GM21723 (cell line): ENCODE data around the gene MORC1.
"Not testable (repeated sequence)": the region's sequence is repeated elsewhere in the genome, so short reads cannot be mapped to it uniquely, and the experiment has no call there.

Experiments used
- ATAC-seq: cut with Tn5 transposase; IDR thresholded peaks from one replicate; pipeline ENCODE4 v1.9.1; 2021; ENCODE audit warnings: mild to moderate bottlenecking, moderate library complexity; ENCODE audit not compliant: unreplicated experiment

Gene MORC1, protein sequence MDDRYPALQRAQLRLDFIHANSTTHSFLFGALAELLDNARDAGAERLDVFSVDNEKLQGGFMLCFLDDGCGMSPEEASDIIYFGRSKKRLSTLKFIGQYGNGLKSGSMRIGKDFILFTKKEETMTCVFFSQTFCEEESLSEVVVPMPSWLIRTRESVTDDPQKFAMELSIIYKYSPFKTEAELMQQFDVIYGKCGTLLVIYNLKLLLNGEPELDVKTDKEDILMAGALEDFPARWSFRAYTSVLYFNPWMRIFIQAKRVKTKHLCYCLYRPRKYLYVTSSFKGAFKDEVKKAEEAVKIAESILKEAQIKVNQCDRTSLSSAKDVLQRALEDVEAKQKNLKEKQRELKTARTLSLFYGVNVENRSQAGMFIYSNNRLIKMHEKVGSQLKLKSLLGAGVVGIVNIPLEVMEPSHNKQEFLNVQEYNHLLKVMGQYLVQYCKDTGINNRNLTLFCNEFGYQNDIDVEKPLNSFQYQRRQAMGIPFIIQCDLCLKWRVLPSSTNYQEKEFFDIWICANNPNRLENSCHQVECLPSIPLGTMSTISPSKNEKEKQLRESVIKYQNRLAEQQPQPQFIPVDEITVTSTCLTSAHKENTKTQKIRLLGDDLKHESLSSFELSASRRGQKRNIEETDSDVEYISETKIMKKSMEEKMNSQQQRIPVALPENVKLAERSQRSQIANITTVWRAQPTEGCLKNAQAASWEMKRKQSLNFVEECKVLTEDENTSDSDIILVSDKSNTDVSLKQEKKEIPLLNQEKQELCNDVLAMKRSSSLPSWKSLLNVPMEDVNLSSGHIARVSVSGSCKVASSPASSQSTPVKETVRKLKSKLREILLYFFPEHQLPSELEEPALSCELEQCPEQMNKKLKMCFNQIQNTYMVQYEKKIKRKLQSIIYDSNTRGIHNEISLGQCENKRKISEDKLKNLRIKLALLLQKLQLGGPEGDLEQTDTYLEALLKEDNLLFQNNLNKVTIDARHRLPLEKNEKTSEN

DNA sequence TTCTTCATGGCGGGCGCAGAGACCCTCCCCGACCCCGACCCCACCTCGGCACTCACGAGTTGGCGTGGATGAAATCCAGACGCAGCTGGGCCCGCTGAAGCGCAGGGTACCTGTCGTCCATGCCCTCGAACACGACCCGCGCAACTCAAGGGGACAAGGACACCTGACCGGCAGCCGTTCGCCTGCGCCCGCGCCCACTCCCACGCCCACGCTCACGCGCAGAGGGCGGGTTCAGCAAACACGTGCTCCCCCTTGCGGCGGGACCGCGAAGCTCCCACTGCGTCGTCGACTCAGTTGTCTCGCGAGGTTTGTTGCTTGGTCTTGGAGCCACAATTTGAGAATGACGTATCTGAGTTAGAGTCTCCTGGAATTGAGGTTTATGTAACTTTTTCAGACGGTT lies at the start of gene MORC1:
TSS of gene MORC1 (minus strand) at position 196 of the 400 bp plus-strand sequence. CDS start at position 121, 75 bp downstream.
- no peak for ATAC-seq

DNA sequence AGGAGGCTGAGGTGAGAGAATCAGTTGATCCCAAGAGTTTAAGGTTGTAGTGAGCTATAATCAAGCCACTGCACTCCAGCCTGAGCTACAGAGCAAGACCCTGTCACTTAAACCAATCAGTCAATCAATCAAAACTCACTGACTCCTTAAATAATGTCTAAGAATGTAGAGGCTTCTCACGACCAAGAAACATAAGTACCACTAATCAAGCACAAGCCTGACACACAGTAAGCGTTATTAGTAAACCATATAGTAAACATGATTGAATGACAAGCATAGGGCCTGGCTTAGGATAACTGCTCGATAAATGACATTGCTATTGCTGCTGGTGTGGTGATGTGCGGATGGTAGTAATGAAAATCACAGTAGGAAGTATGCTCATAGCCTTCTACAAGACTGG lies 48.0 kb upstream of the MORC1 start:
- no peak for ATAC-seq

DNA sequence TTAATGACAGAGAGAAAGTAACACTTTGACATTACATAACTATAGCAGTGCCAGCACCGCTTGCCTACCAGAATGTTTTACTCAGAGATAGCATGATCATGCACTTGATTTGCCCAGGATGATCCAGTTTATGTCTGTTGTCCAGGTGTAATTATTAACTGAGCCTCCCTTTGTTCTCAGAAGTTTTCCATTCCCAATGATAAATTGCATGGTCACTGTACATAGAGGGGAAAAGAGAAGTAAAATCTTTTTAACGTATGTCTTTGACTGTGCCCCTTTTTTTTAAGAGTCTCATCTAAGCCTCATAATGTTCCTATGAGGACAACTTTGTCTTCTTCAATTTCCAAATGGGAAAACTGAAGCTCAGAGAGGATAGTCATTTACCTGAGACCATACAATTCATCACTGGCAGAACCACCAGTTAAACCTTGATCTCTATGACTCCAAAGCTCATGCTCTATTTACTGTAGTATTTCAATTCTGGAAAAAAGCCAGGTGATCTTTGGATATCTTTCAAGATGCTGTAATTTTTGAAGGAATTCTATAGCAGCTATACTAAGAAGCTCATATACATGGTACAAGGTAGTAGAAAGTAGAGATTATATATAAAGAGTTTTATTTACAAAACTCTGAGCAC lies 43.7 kb upstream of the MORC1 start:
- no peak for ATAC-seq

DNA sequence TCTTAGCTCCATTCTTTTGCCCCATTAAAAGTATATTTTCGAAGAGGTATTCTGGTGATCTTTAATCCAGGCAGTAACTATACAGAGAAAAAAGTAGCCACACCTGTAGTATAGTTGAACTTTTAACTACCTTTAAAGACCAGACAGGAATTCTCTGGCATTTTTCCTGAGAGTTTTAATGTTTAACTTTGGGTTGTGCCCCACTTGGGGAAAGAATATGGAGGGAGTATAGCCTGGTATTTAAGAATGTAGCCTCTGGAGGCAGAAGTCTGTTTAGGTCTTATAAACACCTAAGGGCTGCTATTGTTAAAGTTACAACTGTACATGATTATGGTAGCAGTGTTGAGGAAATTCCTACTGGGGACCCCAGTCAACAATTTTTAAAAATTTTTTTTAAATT lies 37.9 kb upstream of the MORC1 start:
- no peak for ATAC-seq

DNA sequence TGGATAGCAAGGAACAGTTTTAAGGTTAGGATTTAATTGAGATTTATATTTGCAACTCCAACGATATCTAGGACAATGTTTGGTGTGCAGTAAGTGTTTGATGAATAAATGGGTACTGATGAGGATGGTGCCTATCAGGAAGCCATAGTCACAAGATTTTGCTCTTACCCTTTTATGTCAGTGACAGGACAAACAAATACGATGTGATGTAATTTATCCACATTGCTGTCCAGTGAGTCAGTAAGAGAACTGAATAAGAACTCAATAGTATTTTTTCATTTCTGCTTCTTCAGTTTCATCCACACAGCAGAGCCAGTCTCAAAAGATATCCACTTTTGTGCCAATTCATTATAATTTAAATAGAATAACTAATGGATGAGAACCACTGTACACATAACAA lies 37.0 kb upstream of the MORC1 start:
- ATAC-seq = no peak

DNA sequence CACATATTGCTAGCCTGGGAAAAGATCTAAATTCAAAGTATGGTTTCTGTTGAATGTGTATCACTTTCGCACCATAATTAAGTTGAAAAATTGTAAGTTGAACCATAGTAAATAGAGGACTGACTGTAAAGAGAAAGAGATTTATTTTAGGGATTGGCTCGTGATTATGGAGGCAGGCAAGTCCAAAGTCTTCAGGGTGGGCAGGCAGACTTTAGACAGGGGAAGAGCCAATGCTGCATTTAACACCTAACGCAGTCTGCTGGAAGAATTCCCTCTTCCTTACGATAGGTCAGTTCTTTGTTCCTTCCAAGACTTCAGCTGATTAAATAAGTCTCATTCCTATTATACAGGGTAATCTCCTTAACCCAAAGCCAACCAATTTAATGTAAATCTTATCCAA lies 34.4 kb upstream of the MORC1 start:
- ATAC-seq = no peak

DNA sequence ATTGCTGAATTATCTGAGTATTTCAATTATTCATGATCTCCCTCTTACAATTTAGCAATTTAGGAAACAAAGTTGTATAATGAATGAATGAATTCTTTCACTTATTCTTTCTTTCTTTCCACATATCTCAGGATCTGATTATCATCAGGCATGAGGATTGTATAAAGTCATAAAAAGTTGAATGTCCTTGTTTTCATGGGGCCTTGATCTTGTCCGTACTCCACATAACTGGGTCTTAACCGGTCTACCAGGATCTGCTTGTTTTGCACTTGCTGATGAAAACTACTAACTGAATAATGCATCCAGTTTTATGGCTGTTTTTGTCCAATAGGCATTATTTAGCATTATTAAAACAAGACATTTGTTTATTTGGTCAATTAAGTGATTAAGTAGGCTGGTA lies 31.1 kb upstream of the MORC1 start:
- ATAC-seq = no peak

DNA sequence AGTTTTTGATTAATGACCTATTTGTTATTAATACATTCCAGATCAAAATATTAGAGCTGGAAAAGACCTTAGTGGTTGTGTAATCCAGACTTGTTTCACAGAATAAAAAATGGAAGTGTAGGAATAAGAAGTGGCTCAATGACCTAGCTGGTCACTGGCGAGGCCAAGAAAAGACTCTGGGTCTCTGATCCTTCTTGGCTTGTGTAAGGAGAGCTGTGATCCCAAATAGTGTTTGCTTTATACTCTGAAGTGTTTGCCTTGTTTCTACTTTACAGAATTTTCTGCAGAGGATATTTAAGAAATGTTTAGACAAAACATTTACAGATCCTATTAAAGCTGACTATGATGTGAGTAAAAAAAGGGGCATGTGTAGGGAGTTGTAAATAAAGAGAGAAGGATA lies 25.7 kb upstream of the MORC1 start:
- ATAC-seq = no peak

DNA sequence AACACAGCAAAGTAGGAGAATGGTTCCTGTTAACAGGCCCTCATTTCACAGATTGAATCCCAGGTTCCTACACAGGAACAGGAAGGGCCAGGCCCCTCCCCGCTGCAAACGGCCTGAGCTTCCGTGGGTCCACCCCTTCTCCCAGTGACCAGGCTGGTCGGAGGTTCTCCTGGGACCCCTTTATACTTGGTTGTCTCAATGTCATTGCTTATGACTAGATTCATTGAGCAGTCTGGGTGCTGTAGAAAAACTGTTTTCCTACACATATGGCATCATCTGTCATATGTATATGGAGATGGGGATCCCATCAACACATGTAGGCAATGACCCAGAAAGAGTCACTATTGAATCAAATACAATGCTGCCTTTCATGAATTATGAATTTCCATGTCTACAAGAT lies 22.4 kb upstream of the MORC1 start:
- no peak for ATAC-seq

DNA sequence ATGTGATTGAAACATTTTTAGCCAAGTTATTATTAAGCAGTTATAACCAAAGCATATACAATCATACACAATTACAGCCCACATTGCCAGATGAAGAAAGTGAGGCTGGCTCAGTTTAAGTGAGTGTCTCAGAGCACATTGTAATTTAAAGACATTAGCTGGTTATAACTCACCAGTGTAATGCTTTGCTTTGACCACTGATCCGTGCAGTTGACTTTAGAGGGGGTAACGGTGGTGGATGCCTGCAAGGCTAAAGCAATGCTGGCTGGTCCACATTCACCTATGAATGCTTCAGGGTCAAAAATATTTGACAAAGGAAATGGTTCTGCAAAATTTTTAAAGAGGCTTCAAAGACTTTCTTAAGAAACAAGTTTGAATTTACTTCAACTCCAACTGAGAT lies 19.8 kb upstream of the MORC1 start:
- no peak for ATAC-seq

DNA sequence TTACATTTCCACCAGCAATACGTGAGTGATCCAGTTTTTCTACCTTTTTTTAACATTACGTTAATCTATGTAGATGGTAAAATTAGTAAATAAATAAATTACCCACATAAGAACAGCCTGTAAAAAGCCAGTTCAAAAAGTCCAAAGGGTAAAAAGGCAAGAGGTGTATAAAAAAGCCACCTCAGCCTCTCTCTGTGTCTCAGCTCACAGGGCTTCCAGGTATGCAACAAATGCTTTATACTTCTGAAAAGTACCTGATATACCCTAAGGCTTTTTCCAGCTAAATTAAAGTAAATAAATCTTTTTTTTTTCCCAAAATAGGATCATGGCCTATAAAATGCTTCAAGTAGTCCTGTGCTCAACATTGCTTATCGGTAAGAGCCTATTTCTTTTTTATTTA lies 18.6 kb upstream of the MORC1 start, which contains the start of gene C3orf85:
TSS of gene C3orf85 (plus strand) at position 197 of the 400 bp plus-strand sequence. CDS start at position 326, 129 bp downstream.
- ATAC-seq = no peak

DNA sequence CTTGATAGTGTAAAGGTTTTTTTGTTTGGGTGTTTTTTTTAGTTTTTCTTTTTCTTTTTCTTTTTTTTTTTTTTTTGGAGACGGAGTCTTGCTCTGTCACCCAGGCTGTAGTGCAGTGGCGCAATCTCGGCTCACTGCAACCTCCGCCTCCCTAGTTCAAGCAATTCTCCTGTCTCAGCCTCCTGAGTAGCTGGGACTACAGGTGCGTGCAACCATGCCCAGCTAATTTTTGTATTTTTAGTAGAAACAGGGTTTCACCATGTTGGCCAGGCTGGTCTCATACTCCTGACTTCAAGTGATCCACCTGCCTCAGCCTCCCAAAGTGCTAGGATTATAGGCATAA lies 15.5 kb upstream of the MORC1 start:
- ATAC-seq = not testable (repeated sequence)

DNA sequence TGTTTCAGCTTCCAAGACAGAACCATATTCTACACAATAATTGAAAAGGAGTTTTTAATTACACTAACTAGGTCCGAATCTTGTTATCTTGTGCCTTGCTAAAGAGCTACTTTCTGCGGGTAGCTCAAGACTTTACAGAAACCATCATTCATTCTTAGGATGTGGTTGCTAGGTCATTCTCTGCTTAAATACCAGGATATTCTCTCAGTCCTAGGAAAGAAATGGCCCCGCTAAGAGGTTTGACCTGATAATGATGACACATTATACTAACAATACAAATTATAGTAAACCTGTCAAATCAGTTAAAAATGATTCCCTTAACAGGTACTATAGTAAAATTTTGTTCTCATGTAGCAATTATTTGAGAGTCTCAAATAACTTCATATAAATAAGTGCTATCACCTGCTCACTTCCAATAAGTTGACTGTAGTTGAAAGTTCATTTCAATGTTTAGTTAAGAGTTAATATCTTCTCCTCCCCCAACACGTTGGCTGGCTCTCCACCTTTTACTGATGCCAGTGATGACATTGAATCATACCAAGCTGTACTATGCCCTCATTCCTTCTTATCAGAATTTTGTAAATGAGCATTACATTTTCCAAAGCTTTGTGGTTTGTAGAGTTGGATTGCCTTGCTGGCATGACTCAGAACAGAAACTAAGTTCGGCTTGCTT lies 15.0 kb upstream of the MORC1 start:
- no peak for ATAC-seq

DNA sequence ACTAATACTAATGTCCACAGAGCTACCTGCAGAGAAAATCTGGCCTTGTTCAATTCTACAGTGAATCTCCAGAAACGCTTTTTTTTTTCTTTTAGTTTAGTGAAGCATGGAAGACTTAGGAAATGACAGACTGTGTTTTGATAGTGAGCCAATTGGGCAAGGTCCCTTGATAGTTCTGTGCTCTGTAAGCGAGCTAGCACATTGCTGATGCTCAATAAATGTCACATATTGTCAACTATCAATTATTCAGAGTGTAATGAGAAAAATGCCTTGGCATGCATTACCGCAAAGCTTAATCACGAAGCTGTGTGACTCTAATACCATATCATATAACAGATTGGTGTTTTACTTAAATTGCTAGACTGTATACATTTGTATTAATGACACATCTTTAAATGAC lies 13.3 kb upstream of the MORC1 start:
- no peak for ATAC-seq

DNA sequence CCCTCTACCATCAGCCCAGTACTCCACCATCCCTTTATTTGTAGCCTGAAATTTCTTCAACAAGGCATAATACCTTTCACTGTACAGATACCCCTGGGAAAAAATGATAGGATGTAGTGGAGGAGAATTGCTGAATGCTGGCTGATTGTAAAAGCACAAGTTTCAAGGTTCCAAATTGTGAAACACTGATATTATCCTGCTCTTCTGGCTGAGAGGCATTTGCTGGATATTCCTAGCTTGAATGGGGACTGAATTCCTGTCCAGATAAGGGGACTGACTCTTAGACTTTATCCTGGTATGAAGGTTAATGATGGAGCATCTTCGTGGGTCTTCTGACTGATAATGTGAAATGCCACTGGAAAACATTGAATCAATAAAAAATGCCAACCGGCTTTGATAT lies 9.6 kb upstream of the MORC1 start:
- no peak for ATAC-seq

DNA sequence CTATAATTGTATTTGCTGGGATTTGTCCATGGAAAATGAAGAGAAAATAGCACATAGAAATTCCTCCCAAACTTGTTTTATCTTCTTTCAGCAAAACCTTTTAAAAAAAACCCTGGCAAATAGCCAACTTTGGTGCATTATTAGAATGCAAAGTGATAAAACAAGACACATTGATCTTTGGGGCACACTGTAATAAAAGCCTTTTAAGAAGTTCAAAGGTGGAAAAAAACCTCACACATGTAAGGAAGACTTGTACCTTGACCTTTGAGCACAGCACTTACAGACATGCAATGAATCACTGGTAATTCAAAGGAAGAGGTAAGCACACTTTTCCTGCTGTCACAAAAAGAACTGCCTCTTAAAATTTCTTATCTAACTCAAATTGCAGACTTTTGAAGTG lies 8.0 kb upstream of the MORC1 start:
- no peak for ATAC-seq

DNA sequence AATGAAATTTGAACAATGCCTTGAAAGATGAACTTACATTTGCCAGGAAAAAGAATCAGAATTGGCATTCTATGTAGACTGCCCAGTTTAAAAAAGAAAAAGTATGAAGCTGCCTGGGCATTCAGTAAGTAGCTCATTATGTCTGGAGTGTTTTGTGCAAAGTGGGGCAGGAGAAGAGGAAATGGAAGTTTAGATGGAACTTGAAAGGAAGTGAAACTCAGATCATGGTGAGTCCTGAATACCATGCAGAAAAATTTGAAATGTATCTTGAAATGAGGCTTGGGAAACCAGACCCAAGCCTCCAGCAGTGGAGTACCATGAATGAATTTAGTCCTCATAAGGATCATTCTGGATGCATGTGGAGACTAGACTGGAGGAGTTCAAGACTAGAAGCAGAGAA lies 4.8 kb upstream of the MORC1 start:
- ATAC-seq = no peak

DNA sequence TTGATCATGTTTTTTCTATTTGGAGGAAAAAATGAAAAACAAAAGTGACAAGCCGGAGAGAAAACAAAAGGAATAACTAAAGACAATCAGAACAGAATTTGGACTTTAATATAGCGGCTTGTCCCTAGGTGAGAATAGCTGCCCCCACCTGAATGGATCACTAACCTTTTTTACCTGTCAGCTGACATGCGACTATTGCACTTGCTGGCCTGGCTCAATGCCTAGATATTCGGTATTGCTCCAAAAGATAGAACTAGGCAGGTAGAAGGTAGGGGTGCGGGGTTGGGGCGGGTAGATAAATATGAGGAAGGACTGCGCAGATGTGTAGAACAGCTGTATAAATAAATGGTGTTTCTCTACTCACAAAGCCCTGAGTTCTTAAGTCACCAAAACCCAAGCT lies 650 bp upstream of the MORC1 start:
- no peak for ATAC-seq

DNA sequence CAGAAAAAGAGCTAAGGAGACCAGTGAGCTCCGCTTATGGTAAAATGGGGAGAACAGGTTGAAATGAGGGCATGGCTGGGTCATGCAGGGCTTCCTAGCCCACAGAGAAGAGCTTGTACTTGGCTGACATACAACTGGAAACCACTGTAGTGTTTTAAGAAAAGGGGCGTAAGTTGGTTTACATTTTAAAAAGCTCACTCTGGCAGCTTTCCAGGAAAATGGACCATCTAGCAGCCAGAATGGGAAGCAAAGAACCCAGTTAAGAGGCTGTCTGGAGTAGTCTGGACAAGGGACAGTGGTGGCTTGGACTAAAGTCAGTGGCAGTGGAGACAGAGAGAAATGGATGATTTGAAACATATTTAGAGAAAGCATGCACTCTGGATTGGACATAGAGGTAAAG lies 1.9 kb downstream of the MORC1 start:
- no peak for ATAC-seq

DNA sequence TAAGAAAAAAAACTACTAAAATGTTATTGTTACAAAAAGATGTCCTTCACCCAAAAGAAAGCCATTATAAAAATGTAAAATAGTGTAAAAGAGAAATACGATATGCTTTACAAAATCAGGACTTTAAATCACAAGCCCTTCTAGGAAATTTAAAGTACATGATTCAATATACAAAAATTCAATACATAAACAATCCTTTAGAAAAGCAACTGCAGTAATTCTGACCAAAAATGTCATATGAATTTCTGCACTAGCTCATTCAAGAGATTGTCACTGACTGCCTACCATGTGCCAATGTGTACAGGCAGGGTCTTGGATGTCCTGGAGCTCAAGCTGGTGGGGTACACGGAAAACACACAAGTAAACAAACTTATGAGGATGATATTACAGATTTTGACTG lies 2.5 kb downstream of the MORC1 start:
- ATAC-seq = no peak

DNA sequence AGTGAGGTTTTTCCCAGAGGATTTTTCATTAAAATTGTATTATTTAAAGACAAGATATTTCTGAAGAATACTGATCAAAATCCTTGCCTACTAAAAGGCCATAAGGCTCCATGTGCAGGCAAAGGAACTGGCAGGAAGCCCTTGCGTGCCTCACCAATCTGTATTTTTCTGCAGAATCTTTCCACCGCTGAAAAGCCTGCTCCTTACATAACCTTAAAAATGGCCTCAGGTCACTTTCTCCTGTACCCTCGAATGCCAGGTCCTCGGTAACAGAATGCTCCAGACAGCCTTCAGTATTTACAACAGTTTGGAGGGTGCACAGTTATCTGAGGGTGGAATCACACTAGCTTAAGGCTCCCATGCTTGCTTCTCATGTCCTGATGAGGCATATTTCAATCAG lies 3.2 kb downstream of the MORC1 start:
- no peak for ATAC-seq
